GM15510 (cell line): Measurements from ENCODE around the gene BUD13.

ENCODE experiments used
- POLR2A ChIP-seq: IDR thresholded peaks from 3 replicates; pipeline ENCODE4 v1.6.1; 2011; ENCODE audit warnings: borderline replicate concordance; ENCODE audit not compliant: insufficient read length; ENCODE audit errors: extremely low read depth

BUD13 gene

GRCh38 chr11:116798368-116798767 lies 25.6 kb upstream of the BUD13 start:
- no peak for TF ChIP-seq POLR2A

DNA sequence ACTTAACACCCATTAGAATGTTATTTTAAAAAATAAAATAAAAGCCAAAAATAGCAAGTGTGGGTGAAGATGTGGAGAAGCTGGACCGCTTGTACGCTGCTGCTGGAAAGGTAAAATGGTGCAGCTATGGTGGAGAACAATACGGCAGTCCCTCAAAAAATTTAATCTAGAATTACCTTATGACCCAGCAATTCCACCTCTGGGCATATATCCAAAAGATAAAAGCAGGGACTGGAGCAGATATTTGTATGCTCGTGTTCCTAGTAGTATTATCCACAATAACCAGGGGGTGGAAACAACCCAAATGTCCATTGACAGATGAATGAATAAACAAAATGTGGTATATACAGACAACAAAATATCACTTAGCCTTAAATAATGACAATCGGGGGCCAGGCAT lies 25.0 kb upstream of the BUD13 start:
- no peak for TF ChIP-seq POLR2A

GRCh38 chr11:116796548-116796947 lies 23.8 kb upstream of the BUD13 start:
- TF ChIP-seq POLR2A: no peak

DNA sequence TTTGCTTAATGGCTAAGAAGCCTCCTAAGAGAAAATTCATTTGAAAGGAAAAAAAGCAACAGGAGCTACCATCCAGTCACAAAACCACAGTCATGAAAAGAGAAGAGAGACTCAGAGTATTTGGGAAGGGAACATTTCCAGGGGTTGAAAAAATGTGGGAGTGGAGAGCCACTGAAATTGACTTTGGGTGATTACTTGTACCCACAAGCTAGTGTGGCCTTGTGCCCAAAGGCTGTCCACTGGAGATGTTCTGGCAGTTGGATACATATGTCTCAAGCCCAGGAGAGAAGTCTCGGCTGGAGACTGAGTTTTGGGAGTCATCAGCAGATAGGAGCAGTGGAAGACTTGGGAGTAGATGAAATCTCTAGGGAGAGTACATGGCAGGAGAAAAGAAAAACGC lies 22.1 kb upstream of the BUD13 start:
- no peak for TF ChIP-seq POLR2A

- TF ChIP-seq POLR2A: no peak
These were observed 20.9 kb upstream of the BUD13 start for GRCh38 chr11:116793772-116794097.

- no peak for TF ChIP-seq POLR2A
These were observed 20.3 kb upstream of the BUD13 start for GRCh38 chr11:116792869-116793771.

DNA sequence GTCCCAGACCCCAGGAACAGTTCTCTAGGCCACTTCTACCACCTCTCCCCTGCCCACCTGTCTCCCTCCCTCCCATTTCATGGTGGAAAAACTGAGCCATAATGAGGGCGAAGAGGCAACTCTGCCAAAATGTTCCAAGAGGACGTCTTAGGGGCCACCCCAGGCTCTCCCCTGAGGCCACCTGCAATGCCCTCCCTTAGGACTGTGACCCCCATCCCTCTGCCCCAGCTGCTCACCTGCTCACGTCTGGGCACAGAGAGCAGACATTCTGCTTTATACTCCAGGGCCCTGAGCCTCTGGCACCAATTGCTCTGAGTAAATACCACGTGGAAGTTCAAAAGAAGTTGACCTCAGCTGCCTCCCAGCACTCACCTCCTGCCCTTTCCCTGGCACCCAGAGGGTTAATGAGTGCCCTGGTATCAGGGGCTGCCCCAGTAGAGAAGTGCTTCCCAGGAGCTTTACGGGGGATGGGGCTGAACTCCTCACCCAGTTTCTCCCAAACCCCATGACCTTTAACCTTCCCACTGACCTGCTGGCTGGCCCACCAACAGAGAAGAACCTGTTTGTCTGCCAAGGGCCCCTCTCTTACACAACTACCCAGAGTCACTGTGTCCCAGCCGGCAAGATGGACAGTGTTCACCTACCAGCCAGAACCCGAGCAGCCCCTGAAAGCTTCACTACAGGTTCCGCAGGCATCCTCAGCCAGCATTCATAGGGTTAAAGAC lies 19.5 kb upstream of the BUD13 start:
- TF ChIP-seq POLR2A: no peak

DNA sequence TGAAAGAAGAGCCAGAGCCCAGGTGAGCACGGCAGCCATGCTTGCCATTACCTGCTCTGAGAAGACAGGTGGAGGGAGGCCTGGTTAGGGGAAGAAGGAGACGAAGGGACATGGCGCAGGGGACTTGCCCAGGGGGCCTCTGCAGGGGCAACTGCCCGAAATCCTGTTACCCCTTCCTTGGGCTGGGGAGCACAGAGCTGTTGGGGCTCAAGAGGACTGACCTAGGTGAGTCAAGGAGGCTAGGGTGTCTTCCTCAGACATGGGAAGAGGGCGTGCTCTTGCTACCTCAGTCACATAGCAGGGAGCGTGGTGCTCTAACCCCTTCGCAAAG lies 19.0 kb upstream of the BUD13 start, which contains the start of gene APOA5:
APOA5 (minus strand) TSS at position 67 of the 331 bp plus-strand sequence; CDS start at position 48, 19 bp downstream.
- TF ChIP-seq POLR2A: no peak

DNA sequence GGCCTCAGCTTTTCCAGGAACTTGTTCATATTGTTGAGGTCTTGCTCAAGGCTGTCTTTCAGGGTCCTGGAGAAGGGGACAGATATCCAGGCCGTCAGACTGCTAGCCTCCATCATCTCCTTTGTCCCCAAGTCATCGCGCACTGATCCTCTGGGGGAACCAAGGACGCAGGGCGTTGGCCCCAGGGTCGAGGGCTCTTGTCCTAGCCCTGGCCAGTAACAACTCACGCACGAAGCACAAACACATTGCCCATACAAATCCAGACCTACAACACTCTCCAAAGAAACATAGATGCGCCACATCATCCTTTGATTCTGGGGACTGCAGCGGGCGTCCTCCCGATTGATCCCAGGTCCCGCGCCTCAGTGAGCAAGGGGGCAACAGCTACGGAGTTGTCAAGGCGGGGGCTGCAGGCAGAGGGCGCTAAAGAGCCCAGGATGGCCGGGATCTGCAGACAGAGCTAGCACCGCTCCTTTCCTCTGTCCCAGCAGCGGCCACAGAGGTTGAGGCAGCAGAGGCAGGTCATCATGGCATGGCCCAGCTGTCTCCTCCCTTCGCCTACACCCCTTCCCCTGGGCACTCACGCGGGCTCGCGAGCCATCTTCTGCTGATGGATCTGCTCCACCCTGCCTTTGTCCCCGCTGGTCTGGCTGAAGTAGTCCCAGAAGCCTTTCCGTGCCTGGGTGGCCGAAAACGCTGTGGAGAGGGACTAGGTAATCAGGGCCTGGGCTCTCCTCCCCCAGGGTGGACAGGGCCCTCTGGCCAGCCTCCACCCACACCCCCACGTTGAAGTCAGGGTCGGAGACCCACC lies 18.4 kb upstream of the BUD13 start:
- no peak for TF ChIP-seq POLR2A

GRCh38 chr11:116790167-116791001 lies 17.6 kb upstream of the BUD13 start:
- no peak for TF ChIP-seq POLR2A

DNA sequence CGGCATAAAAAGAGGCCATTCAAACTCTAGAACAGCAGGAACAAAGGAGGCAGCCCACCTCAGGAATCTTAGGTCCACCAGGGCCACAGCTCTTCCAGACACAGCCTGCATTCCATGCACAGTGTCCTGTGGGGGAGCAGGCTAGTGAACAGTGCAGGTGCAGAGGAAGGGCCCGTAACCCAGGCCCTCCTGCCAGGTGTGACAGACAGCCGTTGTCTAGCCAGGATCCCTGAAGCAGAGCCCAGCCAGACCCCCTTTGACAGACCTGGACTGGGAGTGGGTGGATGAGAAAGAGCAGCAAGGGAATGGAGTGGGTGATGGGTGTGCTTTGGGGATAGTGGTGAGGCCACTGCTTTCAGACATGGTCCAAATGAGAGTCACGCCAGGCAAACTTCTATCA lies 16.2 kb upstream of the BUD13 start:
- TF ChIP-seq POLR2A: no peak

DNA sequence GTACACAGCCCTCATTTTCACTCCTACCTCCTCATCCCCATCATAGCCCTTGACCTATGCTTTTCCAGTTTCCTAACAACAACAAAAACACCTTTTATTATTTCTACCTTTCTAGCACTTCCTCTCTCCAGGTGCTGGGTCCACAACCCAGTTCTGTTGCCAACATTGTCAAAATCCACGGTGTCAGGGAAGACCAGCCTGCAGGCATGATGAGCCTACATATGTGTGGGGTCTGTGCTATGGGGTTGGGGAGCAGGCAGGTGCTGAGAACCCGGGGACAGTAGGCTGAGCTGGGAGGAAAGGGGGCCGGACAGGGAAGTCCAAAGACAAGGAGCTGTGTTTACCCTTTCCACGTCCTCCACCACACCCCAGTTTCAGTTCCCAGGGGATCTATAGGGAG lies 15.7 kb upstream of the BUD13 start:
- TF ChIP-seq POLR2A: no peak

DNA sequence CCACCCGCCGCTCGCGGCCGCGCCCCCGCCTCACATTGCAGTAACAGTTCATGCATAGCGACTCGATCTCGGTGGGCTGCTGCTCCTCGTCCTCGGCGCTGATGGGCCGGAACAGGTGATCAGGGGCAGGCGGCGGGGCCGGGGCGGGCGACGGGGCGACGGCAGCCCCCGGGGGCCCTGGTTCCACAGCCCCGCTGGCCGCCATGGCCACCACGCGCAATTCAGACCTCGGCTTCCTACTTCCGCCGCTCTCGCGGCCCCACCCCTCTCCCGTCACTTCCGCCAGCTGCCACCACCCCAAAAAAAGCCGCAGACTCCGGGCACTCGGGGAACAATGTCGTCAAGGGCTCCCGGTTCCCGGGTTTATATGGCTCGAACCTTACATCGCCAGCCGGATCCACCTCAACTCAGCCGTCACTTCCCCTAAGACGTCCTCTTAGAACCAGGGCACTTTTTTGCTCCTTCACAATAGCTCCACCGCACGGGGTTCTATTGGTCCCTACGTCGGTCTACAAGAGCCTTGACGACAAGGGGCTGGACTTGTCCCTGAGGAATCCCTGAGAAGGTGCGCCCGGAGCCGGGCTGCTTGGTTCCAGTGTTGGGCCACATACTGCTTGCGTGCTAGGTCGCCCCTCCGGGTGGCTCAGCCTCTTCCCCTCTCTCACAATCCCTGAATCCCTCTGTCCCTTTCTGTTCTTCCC lies 15.1 kb upstream of the BUD13 start, which contains the start of gene ZPR1:
ZPR1 (minus strand) TSS at position 238 of the 701 bp plus-strand sequence; CDS start at position 205, 33 bp downstream.
- peak; percentile 90 for TF ChIP-seq POLR2A

- no peak for TF ChIP-seq POLR2A
These were observed 14.6 kb upstream of the BUD13 start for GRCh38 chr11:116787436-116787785.
